ENCODE data around the gene OR4D9.

DNA sequence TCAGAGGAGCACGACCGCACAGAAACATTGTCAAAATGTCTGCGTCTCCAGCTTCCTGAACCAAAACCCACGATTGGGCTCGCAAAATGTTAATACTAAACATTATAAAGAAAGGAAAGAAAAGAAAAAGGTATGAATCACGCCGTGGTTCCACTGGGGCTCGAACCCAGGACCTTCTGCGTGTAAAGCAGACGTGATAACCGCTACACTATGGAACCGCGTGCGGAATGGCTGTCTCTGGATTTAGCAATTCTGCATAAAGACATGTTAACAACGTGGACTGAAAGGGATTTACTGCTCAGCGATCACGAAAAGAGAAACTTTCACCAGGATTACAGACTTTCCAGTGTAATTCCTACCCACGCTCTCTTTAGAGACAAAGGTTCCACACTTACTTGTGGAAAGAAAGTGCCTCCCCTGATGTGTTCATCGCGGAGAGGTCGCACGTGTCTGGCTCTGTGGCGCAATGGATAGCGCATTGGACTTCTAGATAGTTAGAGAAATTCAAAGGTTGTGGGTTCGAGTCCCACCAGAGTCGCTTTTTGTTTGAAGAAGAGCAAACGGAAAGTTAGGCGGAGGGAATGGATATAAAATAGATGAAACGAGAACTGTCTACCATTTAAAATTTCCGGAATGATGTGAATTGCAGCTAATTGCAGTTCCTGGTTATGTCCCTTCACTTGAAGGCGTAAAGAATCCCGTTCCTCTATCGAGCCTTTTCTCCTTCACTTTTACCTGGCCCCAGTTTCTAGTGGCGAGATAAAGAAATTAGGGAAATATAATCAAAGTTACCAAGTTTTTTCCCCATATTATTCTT, 39.7 kb downstream of the OR4D9 start:
- no peak for TF ChIP-seq POLR2A (IDR thresholded peaks at IDR 0.05)
- TF ChIP-seq, protein P1, sequence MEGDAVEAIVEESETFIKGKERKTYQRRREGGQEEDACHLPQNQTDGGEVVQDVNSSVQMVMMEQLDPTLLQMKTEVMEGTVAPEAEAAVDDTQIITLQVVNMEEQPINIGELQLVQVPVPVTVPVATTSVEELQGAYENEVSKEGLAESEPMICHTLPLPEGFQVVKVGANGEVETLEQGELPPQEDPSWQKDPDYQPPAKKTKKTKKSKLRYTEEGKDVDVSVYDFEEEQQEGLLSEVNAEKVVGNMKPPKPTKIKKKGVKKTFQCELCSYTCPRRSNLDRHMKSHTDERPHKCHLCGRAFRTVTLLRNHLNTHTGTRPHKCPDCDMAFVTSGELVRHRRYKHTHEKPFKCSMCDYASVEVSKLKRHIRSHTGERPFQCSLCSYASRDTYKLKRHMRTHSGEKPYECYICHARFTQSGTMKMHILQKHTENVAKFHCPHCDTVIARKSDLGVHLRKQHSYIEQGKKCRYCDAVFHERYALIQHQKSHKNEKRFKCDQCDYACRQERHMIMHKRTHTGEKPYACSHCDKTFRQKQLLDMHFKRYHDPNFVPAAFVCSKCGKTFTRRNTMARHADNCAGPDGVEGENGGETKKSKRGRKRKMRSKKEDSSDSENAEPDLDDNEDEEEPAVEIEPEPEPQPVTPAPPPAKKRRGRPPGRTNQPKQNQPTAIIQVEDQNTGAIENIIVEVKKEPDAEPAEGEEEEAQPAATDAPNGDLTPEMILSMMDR (IDR thresholded peaks at IDR 0.05) = no peak

All from right lobe of liver (tissue), 4 donors.